ENCODE results near the gene IQCN.
A peak's percentile ranks its signal among the peaks of the same experiment; 100 is the strongest.

The IQCN gene

DNA sequence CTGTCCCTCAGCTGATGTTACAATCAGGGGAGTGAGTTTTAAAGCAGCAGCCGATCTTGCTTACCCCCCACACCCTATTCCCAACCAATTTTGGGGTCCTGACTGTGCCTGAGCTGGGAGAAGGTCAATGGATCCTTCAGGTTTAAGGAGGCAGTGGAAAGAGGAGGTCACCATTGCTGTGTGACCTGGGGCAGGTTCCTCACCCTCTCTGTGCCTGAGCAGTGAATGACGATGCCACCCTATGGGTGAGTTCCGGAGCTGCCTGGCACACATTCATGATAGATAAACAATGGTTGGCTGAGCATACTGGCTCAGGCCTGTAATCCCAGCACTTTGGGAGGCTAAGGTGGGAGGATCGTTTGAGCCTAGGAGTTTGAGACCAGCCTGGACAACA, 27.5 kb upstream of the IQCN start:
- H3K36me3 ChIP-seq (ENCODE audit: control insufficient read depth, insufficient read depth, low read length): no peaks in the 10 kb centered on the region
- no peaks in the 10 kb centered on the region for H3K9me3 ChIP-seq (ENCODE audit: control insufficient read depth, insufficient read depth, low read length)
- peaks cover 8% of the 10 kb centered on the region for H3K4me1 ChIP-seq (ENCODE audit: control insufficient read depth, insufficient read depth, low read length)
- H3K9ac ChIP-seq (ENCODE audit: low read depth, low read length): no peak overlapping the region
- no peaks in the 10 kb centered on the region for H3K27me3 ChIP-seq (ENCODE audit: control insufficient read depth, insufficient read depth, low read length)
- H3K4me3 ChIP-seq (ENCODE audit: low read depth, low read length): no peak overlapping the region

GRCh38 chr19:18300930-18301717, 26.9 kb upstream of the IQCN start:
- Histone ChIP-seq H3K9ac (ENCODE audit: low read depth, low read length) (no peak overlapping the region), H3K4me3 (ENCODE audit: low read depth, low read length) (no peak overlapping the region), H3K9me3 (ENCODE audit: control insufficient read depth, insufficient read depth, low read length) (no peaks in the 10 kb centered on the region), H3K4me1 (ENCODE audit: control insufficient read depth, insufficient read depth, low read length) (peaks cover 8% of the 10 kb centered on the region), H3K36me3 (ENCODE audit: control insufficient read depth, insufficient read depth, low read length) (no peaks in the 10 kb centered on the region), H3K27me3 (ENCODE audit: control insufficient read depth, insufficient read depth, low read length) (no peaks in the 10 kb centered on the region)

- H3K4me3 ChIP-seq (ENCODE audit: low read depth, low read length): no peak overlapping the region
- H3K9me3 ChIP-seq (ENCODE audit: control insufficient read depth, insufficient read depth, low read length): no peaks in the 10 kb centered on the region
- H3K4me1 ChIP-seq (ENCODE audit: control insufficient read depth, insufficient read depth, low read length): peaks cover 6% of the 10 kb centered on the region
- H3K36me3 ChIP-seq (ENCODE audit: control insufficient read depth, insufficient read depth, low read length): no peaks in the 10 kb centered on the region
- no peak overlapping the region for H3K9ac ChIP-seq (ENCODE audit: low read depth, low read length)
- H3K27me3 ChIP-seq (ENCODE audit: control insufficient read depth, insufficient read depth, low read length): no peaks in the 10 kb centered on the region
These were observed 25.4 kb upstream of the IQCN start for GRCh38 chr19:18299654-18300053.

GRCh38 chr19:18298601-18299000, 24.3 kb upstream of the IQCN start:
- no peaks in the 10 kb centered on the region for H3K9me3 ChIP-seq (ENCODE audit: control insufficient read depth, insufficient read depth, low read length)
- H3K9ac ChIP-seq (ENCODE audit: low read depth, low read length): no peak overlapping the region
- H3K36me3 ChIP-seq (ENCODE audit: control insufficient read depth, insufficient read depth, low read length): no peaks in the 10 kb centered on the region
- peaks cover 9% of the 10 kb centered on the region for H3K4me1 ChIP-seq (ENCODE audit: control insufficient read depth, insufficient read depth, low read length)
- no peak overlapping the region for H3K4me3 ChIP-seq (ENCODE audit: low read depth, low read length)
- H3K27me3 ChIP-seq (ENCODE audit: control insufficient read depth, insufficient read depth, low read length): no peaks in the 10 kb centered on the region

- H3K4me1 ChIP-seq (ENCODE audit: control insufficient read depth, insufficient read depth, low read length): peaks cover 9% of the 10 kb centered on the region
- H3K9ac ChIP-seq (ENCODE audit: low read depth, low read length): no peak overlapping the region
These were observed 23.1 kb upstream of the IQCN start for GRCh38 chr19:18297308-18297707.

GRCh38 chr19:18295034-18295451, 20.8 kb upstream of the IQCN start:
- Histone ChIP-seq H3K27me3 (ENCODE audit: control insufficient read depth, insufficient read depth, low read length) (no peaks in the 10 kb centered on the region), H3K4me3 (ENCODE audit: low read depth, low read length) (no peak overlapping the region), H3K36me3 (ENCODE audit: control insufficient read depth, insufficient read depth, low read length) (no peaks in the 10 kb centered on the region), H3K9me3 (ENCODE audit: control insufficient read depth, insufficient read depth, low read length) (no peaks in the 10 kb centered on the region), H3K9ac (ENCODE audit: low read depth, low read length) (no peak overlapping the region), H3K4me1 (ENCODE audit: control insufficient read depth, insufficient read depth, low read length) (peaks cover 13% of the 10 kb centered on the region)

More at GRCh38 chr19:18297308-18297707, 23.1 kb upstream of the IQCN start:
- Histone ChIP-seq H3K36me3 (ENCODE audit: control insufficient read depth, insufficient read depth, low read length) (no peaks in the 10 kb centered on the region), H3K27me3 (ENCODE audit: control insufficient read depth, insufficient read depth, low read length) (no peaks in the 10 kb centered on the region), H3K4me3 (ENCODE audit: low read depth, low read length) (no peak overlapping the region), H3K9me3 (ENCODE audit: control insufficient read depth, insufficient read depth, low read length) (no peaks in the 10 kb centered on the region)

- Histone ChIP-seq H3K27me3 (ENCODE audit: control insufficient read depth, insufficient read depth, low read length) (no peaks in the 10 kb centered on the region), H3K9ac (ENCODE audit: low read depth, low read length) (no peak overlapping the region), H3K4me3 (ENCODE audit: low read depth, low read length) (peak overlapping the region; percentile 56), H3K4me1 (ENCODE audit: control insufficient read depth, insufficient read depth, low read length) (peaks cover 15% of the 10 kb centered on the region), H3K36me3 (ENCODE audit: control insufficient read depth, insufficient read depth, low read length) (no peaks in the 10 kb centered on the region), H3K9me3 (ENCODE audit: control insufficient read depth, insufficient read depth, low read length) (no peaks in the 10 kb centered on the region)
These were observed 20.2 kb upstream of the IQCN start for GRCh38 chr19:18294467-18294864.

DNA sequence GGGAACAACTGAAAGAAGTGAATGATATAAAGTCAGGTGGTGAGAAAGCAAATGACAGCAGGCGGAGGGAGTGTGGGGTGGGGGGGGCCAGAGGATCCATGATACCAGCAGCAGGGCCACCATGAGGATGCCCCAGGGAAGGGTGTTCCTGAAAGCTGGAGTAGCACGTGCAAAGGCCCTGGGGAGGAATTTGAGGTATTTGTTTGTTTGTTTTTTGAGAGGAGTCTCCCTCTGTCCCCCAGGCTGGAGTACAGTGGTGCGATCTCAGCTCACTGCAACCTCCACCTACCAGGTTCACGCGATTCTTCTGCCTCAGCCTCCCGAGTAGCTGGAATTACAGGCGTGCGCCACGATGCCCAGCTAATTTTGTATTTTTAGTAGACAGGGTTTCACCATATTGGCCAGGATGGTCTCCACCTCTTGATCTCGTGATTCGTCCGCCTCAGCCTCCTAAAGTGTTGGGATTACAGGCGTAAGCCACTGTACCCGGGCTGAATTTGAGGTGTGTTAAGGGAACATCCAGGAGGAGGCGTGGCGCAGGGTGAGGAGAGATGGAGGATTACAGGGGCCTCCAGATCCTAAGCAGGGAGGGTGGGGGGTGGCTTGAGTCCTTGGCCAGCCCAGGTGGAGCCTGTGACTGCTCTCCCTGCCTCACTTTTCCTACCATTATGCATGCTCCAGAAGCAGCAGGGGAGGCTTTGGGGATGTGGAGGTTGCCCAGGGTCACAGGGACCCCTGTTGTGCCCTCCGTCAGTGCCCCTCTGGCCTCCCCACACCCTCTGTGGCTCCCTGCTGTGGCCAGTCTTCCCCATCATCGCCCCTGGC, 19.6 kb upstream of the IQCN start:
- Histone ChIP-seq H3K36me3 (ENCODE audit: control insufficient read depth, insufficient read depth, low read length) (no peaks in the 10 kb centered on the region), H3K27me3 (ENCODE audit: control insufficient read depth, insufficient read depth, low read length) (no peaks in the 10 kb centered on the region), H3K4me1 (ENCODE audit: control insufficient read depth, insufficient read depth, low read length) (peaks cover 15% of the 10 kb centered on the region), H3K9me3 (ENCODE audit: control insufficient read depth, insufficient read depth, low read length) (no peaks in the 10 kb centered on the region), H3K9ac (ENCODE audit: low read depth, low read length) (no peak overlapping the region), H3K4me3 (ENCODE audit: low read depth, low read length) (peak overlapping the region; percentile 56)

GRCh38 chr19:18292810-18293641, 18.8 kb upstream of the IQCN start:
- Histone ChIP-seq H3K4me3 (ENCODE audit: low read depth, low read length) (peak overlapping the region; percentile 77), H3K36me3 (ENCODE audit: control insufficient read depth, insufficient read depth, low read length) (no peaks in the 10 kb centered on the region), H3K27me3 (ENCODE audit: control insufficient read depth, insufficient read depth, low read length) (no peaks in the 10 kb centered on the region), H3K9ac (ENCODE audit: low read depth, low read length) (peak overlapping the region; percentile 26), H3K4me1 (ENCODE audit: control insufficient read depth, insufficient read depth, low read length) (peaks cover 15% of the 10 kb centered on the region), H3K9me3 (ENCODE audit: control insufficient read depth, insufficient read depth, low read length) (no peaks in the 10 kb centered on the region)

GRCh38 chr19:18292462-18292809, 18.2 kb upstream of the IQCN start:
- no peaks in the 10 kb centered on the region for H3K27me3 ChIP-seq (ENCODE audit: control insufficient read depth, insufficient read depth, low read length)
- peak overlapping the region; percentile 41 for H3K9ac ChIP-seq (ENCODE audit: low read depth, low read length)
- H3K4me3 ChIP-seq (ENCODE audit: low read depth, low read length): peak overlapping the region; percentile 77
- peaks cover 18% of the 10 kb centered on the region for H3K4me1 ChIP-seq (ENCODE audit: control insufficient read depth, insufficient read depth, low read length)
- no peaks in the 10 kb centered on the region for H3K9me3 ChIP-seq (ENCODE audit: control insufficient read depth, insufficient read depth, low read length)
- H3K36me3 ChIP-seq (ENCODE audit: control insufficient read depth, insufficient read depth, low read length): no peaks in the 10 kb centered on the region

DNA sequence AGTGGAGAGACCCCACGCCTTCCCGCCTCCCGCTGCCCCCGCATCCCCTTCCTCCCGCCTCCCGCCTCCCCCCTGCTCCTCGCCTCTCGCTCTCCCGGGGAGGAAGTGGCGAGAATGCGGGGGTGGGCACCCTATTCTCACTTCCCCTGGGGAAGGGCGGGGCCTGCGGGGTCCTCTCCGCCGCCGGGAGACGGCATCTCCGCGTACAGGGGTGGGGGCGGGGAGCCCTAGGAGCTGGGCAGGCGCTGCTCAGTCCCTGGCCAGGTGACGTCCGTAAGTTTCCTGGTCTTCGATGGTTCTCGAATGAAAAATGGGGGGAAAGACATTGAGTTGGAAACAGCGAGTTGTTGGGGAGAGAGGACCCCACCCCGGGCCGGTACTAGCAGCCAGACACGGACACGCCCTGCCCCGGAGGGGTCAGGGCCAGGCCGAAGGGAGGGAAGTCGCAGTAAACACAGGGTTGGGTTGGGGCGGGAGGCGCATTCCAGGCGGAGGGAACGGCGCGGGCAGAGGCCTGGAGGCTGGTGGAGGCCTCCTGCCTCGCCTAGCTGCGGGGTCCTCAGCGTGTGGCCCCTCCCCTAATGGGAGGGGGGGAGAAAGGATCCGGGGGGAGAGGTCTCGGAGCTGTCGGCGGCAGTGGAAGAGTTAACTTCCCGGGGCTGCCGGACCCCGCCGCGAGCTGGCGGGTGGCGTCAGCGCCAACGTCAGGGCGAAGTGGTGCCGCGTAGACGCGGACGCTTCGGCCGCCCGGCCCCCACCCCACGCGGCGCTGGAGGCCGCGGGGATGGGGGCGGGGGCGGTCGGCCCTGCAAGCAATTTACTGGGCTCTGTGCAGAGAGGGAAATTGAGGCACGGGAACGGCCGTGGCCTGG, 17.6 kb upstream of the IQCN start:
- H3K4me1 ChIP-seq (ENCODE audit: control insufficient read depth, insufficient read depth, low read length): peaks cover 19% of the 10 kb centered on the region
- no peaks in the 10 kb centered on the region for H3K9me3 ChIP-seq (ENCODE audit: control insufficient read depth, insufficient read depth, low read length)
- no peaks in the 10 kb centered on the region for H3K36me3 ChIP-seq (ENCODE audit: control insufficient read depth, insufficient read depth, low read length)
- peak overlapping the region; percentile 77 for H3K4me3 ChIP-seq (ENCODE audit: low read depth, low read length)
- H3K9ac ChIP-seq (ENCODE audit: low read depth, low read length): peak overlapping the region; percentile 41
- H3K27me3 ChIP-seq (ENCODE audit: control insufficient read depth, insufficient read depth, low read length): peaks cover 3% of the 10 kb centered on the region
